Subcutaneous abdominal adipose tissue (tissue), 5 donors: ENCODE results near the gene PSPC1.
"Not testable (repeated sequence)": the region's sequence is repeated elsewhere in the genome, so short reads cannot be mapped to it uniquely, and the experiment has no call there.

Experiments used
- H3K27ac ChIP-seq: one replicate; pipeline ENCODE4 v1.7.0; 2013; ENCODE audit warnings: low read depth, mild to moderate bottlenecking, inconsistent platforms, low read length, moderate library complexity
- H3K27me3 ChIP-seq, 5 donors: one replicate each; pipeline ENCODE4 v1.7.0; 2013; ENCODE audit warnings: low read length in 5 of 5, inconsistent platforms in 1 of 5; ENCODE audit not compliant: control insufficient read depth in 5 of 5, insufficient read depth in 4 of 5
- H3K36me3 ChIP-seq, 5 donors: one replicate each; pipeline ENCODE4 v1.7.0; 2013; ENCODE audit warnings: low read length in 5 of 5; ENCODE audit not compliant: control insufficient read depth in 5 of 5, insufficient read depth in 5 of 5
- H3K4me1 ChIP-seq, 5 donors: one replicate each; pipeline ENCODE4 v1.7.0; 2013; ENCODE audit warnings: low read length in 5 of 5, mild to moderate bottlenecking in 3 of 5, moderate library complexity in 1 of 5; ENCODE audit not compliant: control insufficient read depth in 5 of 5, insufficient read depth in 5 of 5
- H3K4me3 ChIP-seq, 5 donors: one replicate each; pipeline ENCODE4 v1.7.0; 2013; ENCODE audit warnings: low read length in 5 of 5, low read depth in 1 of 5
- H3K9ac ChIP-seq, 5 donors: one replicate each; pipeline ENCODE4 v1.7.0; 2013; ENCODE audit warnings: low read length in 5 of 5, mild to moderate bottlenecking in 4 of 5, moderate library complexity in 3 of 5
- H3K9me3 ChIP-seq, 5 donors: one replicate each; pipeline ENCODE4 v1.7.0; 2013; ENCODE audit warnings: low read length in 5 of 5; ENCODE audit not compliant: control insufficient read depth in 5 of 5
- donor health status: healthy.
- donor health status: healthy.
- donor health status: healthy.
- donor health status: healthy.
- donor health status: healthy.

The PSPC1 gene

DNA sequence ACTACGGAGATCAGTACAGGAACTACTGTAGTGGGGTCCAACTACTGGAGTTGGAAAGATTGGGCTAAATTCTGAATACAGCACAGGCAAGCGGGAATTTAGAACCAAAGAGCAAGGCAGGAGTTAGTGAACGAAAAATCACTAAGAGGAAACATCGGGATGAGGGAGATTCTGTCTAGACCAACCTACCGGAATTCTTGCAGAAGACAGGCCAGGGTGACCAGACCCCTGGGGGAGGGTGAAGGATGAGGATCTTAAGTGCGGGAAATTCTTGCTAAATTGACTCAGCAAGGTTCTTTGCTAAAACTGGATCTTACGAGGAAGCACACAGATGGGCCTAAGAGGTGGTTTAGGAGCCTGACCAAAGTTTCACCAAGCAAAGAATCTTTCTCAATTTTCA lies 13.2 kb upstream of the PSPC1 start:
- Histone ChIP-seq H3K9ac (no peak overlapping the region), H3K4me3 (no peak overlapping the region), H3K27me3 (no peaks in the 10 kb centered on the region), H3K36me3 (no peaks in the 10 kb centered on the region), H3K4me1 (peaks cover 0 to 16% (median 4%) of the 10 kb centered on the region in 5 donors), H3K9me3 (no peaks in the 10 kb centered on the region), H3K27ac (no peak overlapping the region)

DNA sequence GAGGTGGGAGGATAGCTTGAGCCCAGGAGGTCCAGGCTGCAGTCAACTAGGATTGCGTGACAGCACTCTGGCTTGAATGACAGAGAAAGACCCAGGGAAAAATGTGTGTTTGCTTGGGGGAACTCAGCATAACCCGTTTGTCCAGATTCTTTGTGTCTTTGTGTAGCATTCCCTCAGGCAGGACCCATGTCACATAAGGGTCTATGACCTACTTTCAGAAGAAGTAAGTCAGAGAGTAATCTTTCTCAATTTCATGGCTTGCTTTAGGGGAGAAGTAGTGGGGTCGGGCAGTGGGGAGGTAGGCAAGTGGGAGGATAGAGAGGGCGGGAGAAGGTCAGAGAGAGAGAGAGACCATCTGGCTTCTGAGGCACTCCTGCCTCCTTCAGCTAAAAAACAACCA lies 11.9 kb upstream of the PSPC1 start:
- peaks cover 0 to 16% (median 4%) of the 10 kb centered on the region in 5 donors for H3K4me1 ChIP-seq
- H3K36me3 ChIP-seq = no peaks in the 10 kb centered on the region
- no peak overlapping the region for H3K9ac ChIP-seq
- H3K27me3 ChIP-seq = no peaks in the 10 kb centered on the region
- no peaks in the 10 kb centered on the region for H3K9me3 ChIP-seq
- H3K4me3 ChIP-seq = no peak overlapping the region
- no peak overlapping the region for H3K27ac ChIP-seq

DNA sequence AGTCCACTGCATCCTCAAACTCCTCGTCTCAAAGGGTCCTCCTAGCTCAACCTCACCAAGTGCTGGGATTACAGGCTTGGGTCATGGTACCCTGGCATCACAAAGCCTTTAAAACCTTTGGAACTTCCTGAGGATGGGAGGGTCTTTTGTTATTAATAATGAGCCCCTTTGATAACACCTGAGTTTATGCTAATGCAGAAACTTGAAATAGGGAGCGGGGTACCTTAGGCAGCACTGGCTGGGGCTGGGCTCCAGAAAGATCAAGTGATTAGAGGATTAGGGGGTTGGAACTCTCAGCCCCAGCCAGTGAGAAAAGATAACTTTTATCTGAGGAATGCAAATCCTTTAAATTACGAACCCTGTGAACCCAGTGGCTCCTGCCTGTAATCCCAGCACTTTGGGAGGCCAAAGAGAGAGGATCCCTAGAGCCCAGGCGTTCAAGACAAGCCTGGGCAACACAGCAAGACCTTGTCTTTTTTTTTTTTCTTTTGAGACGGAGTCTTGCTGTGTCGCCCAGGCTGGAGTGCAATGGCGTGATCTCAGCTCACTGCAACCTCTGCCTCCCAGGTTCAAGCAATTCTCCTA lies 9.3 kb upstream of the PSPC1 start:
- Histone ChIP-seq H3K9ac (no peak overlapping the region), H3K4me1 (peaks cover 0 to 16% (median 4%) of the 10 kb centered on the region in 5 donors), H3K4me3 (no peak overlapping the region), H3K9me3 (no peaks in the 10 kb centered on the region), H3K27ac (no peak overlapping the region), H3K36me3 (no peaks in the 10 kb centered on the region), H3K27me3 (no peaks in the 10 kb centered on the region)

DNA sequence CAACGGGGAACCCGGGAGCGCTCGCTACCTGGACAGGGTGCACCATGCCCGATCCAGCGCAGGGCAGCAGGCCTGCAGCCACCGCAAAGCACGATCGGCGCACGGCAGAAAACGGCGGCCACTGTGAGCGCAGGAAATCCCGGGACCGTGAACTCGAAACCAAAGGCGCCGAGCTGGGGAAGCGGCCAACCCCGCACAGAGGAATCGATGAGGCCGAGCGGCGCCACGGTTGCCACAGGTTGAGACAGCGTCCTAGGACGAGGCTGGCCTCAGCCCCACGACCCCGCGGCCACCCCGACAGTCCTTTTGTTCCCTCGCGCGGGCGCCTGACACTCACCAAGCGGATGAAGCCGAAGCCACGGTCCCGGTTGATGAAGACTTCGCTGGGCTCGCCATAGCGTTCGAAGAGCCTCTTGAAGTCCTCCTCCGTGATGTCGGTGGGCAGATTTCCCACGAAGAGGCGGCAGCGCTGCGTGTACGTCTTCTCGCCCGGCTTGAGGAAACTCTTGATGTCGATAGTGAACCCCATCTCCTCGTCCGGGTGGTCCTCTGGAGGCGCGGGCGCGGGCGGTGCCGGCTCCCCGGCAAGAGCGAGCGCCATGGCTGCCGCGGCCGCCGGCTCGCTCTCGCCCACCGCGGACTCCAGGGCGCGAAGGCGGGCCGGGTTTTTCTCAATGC lies 557 bp downstream of the PSPC1 start:
- H3K36me3 ChIP-seq = no peaks in the 10 kb centered on the region
- H3K27ac ChIP-seq = peak overlapping the region; percentile 94
- no peaks in the 10 kb centered on the region for H3K9me3 ChIP-seq
- H3K9ac ChIP-seq = peak overlapping the region; percentile 89 to 96 (median 94)
- H3K4me3 ChIP-seq = peak overlapping the region; percentile 95 to 99 (median 98)
- no peaks in the 10 kb centered on the region for H3K27me3 ChIP-seq
- peaks cover 0 to 16% (median 13%) of the 10 kb centered on the region in 5 donors for H3K4me1 ChIP-seq

DNA sequence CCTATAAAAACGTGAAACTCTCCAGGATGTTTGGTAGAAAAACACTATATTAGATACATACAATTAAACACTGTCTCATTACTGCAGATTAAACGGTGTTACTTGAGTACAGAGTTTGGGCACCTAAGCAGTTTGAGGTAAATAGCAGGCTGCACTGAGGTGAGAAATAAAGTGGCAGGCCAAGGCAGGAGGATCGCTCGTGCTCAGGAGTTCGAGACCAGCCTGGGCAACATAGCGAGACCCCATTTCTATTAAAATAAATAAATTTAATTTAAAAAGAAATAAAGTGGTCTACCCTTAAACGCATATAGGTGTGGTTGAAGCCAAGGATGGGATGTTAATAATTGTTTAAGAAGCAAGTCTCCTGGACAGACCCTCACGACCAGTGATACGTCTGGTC lies 1.2 kb downstream of the PSPC1 start:
- H3K9me3 ChIP-seq = no peaks in the 10 kb centered on the region
- peak overlapping the region; percentile 94 for H3K27ac ChIP-seq
- H3K27me3 ChIP-seq = no peaks in the 10 kb centered on the region

DNA sequence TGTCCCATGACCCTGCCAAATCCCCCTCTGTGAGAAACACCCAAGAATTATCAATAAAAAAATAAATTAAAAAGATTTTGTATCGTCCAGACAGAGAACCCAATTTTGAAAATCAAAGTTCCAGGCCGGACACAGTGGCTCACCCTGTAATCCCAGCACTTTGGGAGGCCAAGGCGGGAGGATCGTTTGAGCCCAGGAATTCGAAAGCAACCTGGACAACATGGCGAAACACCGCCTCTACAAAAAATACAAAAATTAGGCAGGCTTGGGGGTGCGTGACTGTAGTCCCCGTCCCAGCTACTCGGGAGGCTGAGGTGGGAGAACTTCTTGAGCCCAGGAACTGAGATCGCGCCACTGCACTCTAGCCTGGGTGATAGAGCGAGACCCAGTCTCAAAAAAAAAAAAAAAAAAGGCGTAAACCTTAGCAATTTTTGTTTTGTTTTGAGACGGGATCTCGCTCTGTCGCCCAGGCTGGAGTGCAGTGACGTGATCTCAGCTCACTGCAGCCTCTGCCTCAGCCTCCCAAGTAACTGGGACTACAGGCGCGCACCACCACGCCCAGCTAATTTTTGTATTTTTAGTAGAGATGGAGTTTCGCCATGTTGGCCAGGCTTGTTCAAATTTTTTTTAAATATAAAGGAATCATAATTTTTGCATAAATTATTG lies 1.9 kb downstream of the PSPC1 start:
- peak overlapping the region; percentile 95 to 99 (median 98) for H3K4me3 ChIP-seq
- not testable (repeated sequence) for H3K9ac ChIP-seq

More for the DNA sequence above, 1.2 kb downstream of the PSPC1 start:
- H3K9ac ChIP-seq = peak overlapping the region; percentile 52 to 96 (median 94)
- H3K4me1 ChIP-seq = peaks cover 0 to 16% (median 13%) of the 10 kb centered on the region in 5 donors
- H3K4me3 ChIP-seq = peak overlapping the region; percentile 95 to 99 (median 98)
- H3K36me3 ChIP-seq = no peaks in the 10 kb centered on the region

DNA sequence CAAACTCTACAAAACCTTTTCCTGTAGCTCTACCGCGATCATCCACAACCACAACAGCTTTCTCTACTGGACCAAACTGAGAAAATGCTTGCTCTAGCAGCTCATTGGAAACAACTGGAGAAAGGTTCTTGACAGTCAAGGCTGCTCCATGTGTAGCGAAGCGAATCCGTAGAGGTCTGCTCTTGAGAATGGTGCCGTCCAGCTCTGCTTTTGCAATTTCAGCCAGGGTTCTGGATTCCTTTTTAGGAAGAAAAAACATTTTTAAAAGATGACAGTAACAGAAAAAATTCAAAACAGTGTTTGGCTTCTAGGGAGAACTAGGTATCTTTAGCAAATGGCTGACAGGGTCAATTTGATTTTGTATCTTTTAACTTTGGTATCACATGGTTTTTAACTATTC lies 10.4 kb downstream of the PSPC1 start:
- H3K4me1 ChIP-seq = peaks cover 0 to 12% (median 0%) of the 10 kb centered on the region in 5 donors
- H3K4me3 ChIP-seq = no peak overlapping the region
- H3K36me3 ChIP-seq = peaks cover 13 to 24% (median 21%) of the 10 kb centered on the region in 5 donors
- no peaks in the 10 kb centered on the region for H3K9me3 ChIP-seq
- no peaks in the 10 kb centered on the region for H3K27me3 ChIP-seq
- H3K27ac ChIP-seq = no peak overlapping the region
- H3K9ac ChIP-seq = no peak overlapping the region

More for the DNA sequence above, 1.9 kb downstream of the PSPC1 start:
- H3K36me3 ChIP-seq, H3K27ac ChIP-seq, H3K27me3 ChIP-seq, H3K9me3 ChIP-seq: not testable (repeated sequence)
- H3K4me1 ChIP-seq = peaks cover 0 to 16% (median 13%) of the 10 kb centered on the region in 5 donors

DNA sequence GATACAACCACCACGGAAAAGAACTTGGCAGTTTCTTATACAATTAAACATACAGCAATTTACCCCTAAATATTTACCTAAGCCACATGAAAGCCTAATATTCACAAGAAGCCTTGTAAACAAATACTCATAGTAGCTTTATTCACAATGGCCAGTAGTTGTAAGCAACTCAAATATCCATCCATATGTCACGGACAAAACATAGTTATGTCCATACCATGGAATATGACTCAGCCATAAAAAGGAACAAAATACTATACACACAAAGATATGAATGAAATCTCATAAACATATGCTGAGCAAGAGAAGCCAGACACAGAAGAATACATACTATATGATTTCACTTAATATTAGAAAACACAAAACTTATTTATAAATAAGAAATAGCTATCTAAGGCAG lies 12.9 kb downstream of the PSPC1 start:
- Histone ChIP-seq H3K27ac (no peak overlapping the region), H3K36me3 (peaks cover 11 to 30% (median 21%) of the 10 kb centered on the region in 5 donors), H3K9ac (no peak overlapping the region), H3K4me3 (no peak overlapping the region), H3K27me3 (no peaks in the 10 kb centered on the region), H3K4me1 (peaks cover 0 to 14% (median 7%) of the 10 kb centered on the region in 5 donors), H3K9me3 (no peaks in the 10 kb centered on the region)

DNA sequence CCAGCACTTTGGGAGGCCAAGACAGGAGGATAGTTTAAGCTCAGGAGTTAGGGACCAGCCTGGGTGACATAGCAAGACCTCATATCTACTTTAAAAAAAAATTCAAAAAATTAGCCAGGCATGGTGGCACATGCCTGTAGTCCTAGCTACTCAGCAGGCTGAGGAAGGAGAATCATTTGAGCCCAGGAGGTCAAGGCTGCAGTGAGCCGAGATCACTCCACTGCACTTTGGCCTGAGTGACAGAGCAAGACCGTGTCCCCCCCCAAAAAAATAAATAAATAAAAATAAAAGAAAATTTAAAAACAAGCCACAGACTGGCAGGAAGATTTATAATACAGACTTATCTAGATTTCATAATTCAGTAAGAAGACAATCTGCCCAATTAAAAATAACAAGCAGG lies 14.8 kb downstream of the PSPC1 start:
- Histone ChIP-seq H3K4me1 (peaks cover 0 to 13% (median 7%) of the 10 kb centered on the region in 5 donors), H3K27me3 (no peaks in the 10 kb centered on the region), H3K27ac (no peak overlapping the region), H3K4me3 (no peak overlapping the region), H3K9ac (no peak overlapping the region), H3K36me3 (peaks cover 11 to 30% (median 22%) of the 10 kb centered on the region in 5 donors), H3K9me3 (no peaks in the 10 kb centered on the region)

DNA sequence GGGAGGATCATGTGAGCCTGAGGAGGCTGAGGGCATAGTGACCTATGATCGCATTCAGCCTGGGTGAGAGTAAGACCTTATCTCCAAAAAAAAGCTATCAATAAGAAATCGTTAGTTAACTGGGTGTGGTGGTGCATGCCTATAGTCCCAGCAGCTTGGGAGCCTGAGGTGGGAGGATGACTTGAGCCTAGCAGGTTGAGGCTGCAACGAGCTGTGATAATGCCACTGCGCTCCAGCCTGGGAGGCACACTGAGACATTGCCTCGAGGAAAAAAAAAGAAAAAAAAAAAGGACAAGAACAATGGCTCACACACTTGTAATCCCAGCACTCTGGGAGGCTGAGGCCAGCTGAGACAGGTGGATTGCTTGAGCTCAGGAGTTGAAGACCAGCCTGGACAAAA lies 16.2 kb downstream of the PSPC1 start:
- H3K9me3 ChIP-seq = no peaks in the 10 kb centered on the region
- H3K36me3 ChIP-seq = peaks cover 6 to 23% (median 15%) of the 10 kb centered on the region in 5 donors
- no peak overlapping the region for H3K4me3 ChIP-seq
- no peaks in the 10 kb centered on the region for H3K27me3 ChIP-seq
- H3K27ac ChIP-seq = no peak overlapping the region
- peak overlapping the region in 1 of 5 donors; percentile 1 for H3K9ac ChIP-seq
- peaks cover 0 to 10% (median 7%) of the 10 kb centered on the region in 5 donors for H3K4me1 ChIP-seq
